CD4-positive, alpha-beta T cell treated with Interleukin-6 for 4 hours (primary cell): Measurements from ENCODE around the gene LRIG2.
"Not testable (repeated sequence)": the region's sequence is repeated elsewhere in the genome, so short reads cannot be mapped to it uniquely, and the experiment has no call there.

Source experiments
- DNase-seq: peaks from one replicate; pipeline ENCODE4 v3.0.0-alpha.2; 2020; ENCODE audit warnings: mixed read lengths

LRIG2 gene

GRCh38 chr1:113072757-113073478 is at the start of gene LRIG2:
LRIG2 (plus strand) TSS chr1:113073198; CDS start chr1:113073407, 209 bp downstream.
- DNase-seq, result peak; percentile 99

GRCh38 chr1:113023316-113023715 is 49.7 kb upstream of the LRIG2 start:
- DNase-seq, result not testable (repeated sequence)

GRCh38 chr1:113027007-113027406 is 46.0 kb upstream of the LRIG2 start:
- DNase-seq, result no peak

GRCh38 chr1:113027449-113027848 is 45.5 kb upstream of the LRIG2 start:
- no peak for DNase-seq

- DNase-seq, result no peak
Observed at GRCh38 chr1:113029822-113030221, 43.2 kb upstream of the LRIG2 start.

- DNase-seq, result no peak
Observed at GRCh38 chr1:113031171-113031933, 41.6 kb upstream of the LRIG2 start.

- DNase-seq, result no peak
Observed at GRCh38 chr1:113035086-113035485, 37.9 kb upstream of the LRIG2 start.

GRCh38 chr1:113036639-113037321 is 36.2 kb upstream of the LRIG2 start:
- no peak for DNase-seq

- DNase-seq, result no peak
Observed at GRCh38 chr1:113040041-113040440, 33.0 kb upstream of the LRIG2 start.

- no peak for DNase-seq
Observed at GRCh38 chr1:113040718-113041412, 32.1 kb upstream of the LRIG2 start.

GRCh38 chr1:113041569-113042284 is 31.3 kb upstream of the LRIG2 start:
- no peak for DNase-seq

- DNase-seq, result peak; percentile 40
Observed at GRCh38 chr1:113042285-113043143, 30.5 kb upstream of the LRIG2 start.

GRCh38 chr1:113043144-113043488 is 29.9 kb upstream of the LRIG2 start:
- DNase-seq, result not testable (repeated sequence)

- peak; percentile 3 for DNase-seq
Observed at GRCh38 chr1:113046569-113046968, 26.4 kb upstream of the LRIG2 start.

GRCh38 chr1:113048064-113048463 is 24.9 kb upstream of the LRIG2 start:
- DNase-seq, result no peak

- DNase-seq, result no peak
Observed at GRCh38 chr1:113053344-113054126, 19.5 kb upstream of the LRIG2 start.

GRCh38 chr1:113055570-113055969 is 17.4 kb upstream of the LRIG2 start:
- no peak for DNase-seq

- no peak for DNase-seq
Observed at GRCh38 chr1:113057006-113057405, 16.0 kb upstream of the LRIG2 start.

GRCh38 chr1:113058941-113059706 is 13.9 kb upstream of the LRIG2 start:
- no peak for DNase-seq

- DNase-seq, result not testable (repeated sequence)
Observed at GRCh38 chr1:113063456-113063855, 9.5 kb upstream of the LRIG2 start.
